ENCODE data around the gene FRMD5.

DNA sequence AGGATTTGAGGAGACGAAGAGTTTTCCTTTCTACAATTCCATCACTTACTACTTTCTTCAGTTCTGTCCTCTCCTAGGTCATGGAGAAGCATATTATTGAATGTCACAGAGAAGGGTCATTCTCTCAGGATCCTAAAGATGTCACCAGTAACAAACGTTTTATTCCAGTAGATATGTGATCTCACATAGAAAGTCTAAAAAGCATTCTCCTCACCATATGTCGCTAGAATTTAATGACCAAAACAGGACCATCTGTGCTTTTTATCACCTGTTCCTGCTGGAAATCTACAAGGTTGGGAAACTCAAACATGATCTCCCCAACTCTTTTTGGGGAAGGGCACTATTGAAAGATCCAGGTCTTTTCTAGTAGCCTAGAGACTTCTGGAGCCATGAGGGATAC is 24.0 kb upstream of the FRMD5 start:
- TF ChIP-seq, protein P1, sequence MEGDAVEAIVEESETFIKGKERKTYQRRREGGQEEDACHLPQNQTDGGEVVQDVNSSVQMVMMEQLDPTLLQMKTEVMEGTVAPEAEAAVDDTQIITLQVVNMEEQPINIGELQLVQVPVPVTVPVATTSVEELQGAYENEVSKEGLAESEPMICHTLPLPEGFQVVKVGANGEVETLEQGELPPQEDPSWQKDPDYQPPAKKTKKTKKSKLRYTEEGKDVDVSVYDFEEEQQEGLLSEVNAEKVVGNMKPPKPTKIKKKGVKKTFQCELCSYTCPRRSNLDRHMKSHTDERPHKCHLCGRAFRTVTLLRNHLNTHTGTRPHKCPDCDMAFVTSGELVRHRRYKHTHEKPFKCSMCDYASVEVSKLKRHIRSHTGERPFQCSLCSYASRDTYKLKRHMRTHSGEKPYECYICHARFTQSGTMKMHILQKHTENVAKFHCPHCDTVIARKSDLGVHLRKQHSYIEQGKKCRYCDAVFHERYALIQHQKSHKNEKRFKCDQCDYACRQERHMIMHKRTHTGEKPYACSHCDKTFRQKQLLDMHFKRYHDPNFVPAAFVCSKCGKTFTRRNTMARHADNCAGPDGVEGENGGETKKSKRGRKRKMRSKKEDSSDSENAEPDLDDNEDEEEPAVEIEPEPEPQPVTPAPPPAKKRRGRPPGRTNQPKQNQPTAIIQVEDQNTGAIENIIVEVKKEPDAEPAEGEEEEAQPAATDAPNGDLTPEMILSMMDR (IDR thresholded peaks at IDR 0.05; ENCODE audit: low read depth, low read length): peak; percentile 35
- no peak for TF ChIP-seq EZH2phosphoT487 (IDR thresholded peaks at IDR 0.05; ENCODE audit: low read depth)

Measured in OCI-LY3 (cell line).